SU-DHL-6 (cell line): ENCODE data around the gene ORC4.

Experiments used
- EZH2phosphoT487 ChIP-seq: fragments of 200-600 bp; sonication (generic), shearing (Covaris generic); conservative IDR thresholded peaks from 2 replicates; pipeline ENCODE4 v1.6.1; 2018; ENCODE audit warnings: mild to moderate bottlenecking, antibody characterized with exemption, low read length, moderate library complexity, mixed read lengths
- TF ChIP-seq, protein P1 (sequence below): fragments of 200-600 bp; sonication (generic); IDR thresholded peaks from one replicate; pipeline ENCODE4 v1.5.1; 2017; ENCODE audit warnings: antibody characterized with exemption, mild to moderate bottlenecking, low read length, moderate library complexity; ENCODE audit not compliant: insufficient read depth, poor library complexity, severe bottlenecking

- TF ChIP-seq, protein P1, sequence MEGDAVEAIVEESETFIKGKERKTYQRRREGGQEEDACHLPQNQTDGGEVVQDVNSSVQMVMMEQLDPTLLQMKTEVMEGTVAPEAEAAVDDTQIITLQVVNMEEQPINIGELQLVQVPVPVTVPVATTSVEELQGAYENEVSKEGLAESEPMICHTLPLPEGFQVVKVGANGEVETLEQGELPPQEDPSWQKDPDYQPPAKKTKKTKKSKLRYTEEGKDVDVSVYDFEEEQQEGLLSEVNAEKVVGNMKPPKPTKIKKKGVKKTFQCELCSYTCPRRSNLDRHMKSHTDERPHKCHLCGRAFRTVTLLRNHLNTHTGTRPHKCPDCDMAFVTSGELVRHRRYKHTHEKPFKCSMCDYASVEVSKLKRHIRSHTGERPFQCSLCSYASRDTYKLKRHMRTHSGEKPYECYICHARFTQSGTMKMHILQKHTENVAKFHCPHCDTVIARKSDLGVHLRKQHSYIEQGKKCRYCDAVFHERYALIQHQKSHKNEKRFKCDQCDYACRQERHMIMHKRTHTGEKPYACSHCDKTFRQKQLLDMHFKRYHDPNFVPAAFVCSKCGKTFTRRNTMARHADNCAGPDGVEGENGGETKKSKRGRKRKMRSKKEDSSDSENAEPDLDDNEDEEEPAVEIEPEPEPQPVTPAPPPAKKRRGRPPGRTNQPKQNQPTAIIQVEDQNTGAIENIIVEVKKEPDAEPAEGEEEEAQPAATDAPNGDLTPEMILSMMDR: no peak
- no peak for TF ChIP-seq EZH2phosphoT487
Measured at GRCh38 chr2:147917161-147917560, 103.4 kb downstream of the ORC4 start.
